GM18507 (cell line): ENCODE results near the gene WWC2.

Experiments used
- DNase-seq: peaks from one replicate; pipeline ENCODE4 v3.0.0; 2011; ENCODE audit warnings: low read depth; ENCODE audit not compliant: insufficient read length; ENCODE audit errors: extremely low spot score
- FAIRE-seq: peaks from 2 replicates; lab custom pipeline; 2011; peaks lifted over from hg19 to GRCh38; lab: Jason Lieb, UNC

Gene WWC2

GRCh38 chr4:183356931-183357675, 258.0 kb downstream of the WWC2 start:
- DNase-seq, result no peak
- FAIRE-seq, result no peak

- no peak for FAIRE-seq
- no peak for DNase-seq
Observed at GRCh38 chr4:183358215-183358755, 259.2 kb downstream of the WWC2 start.

- no peak for DNase-seq
- no peak for FAIRE-seq
Observed at GRCh38 chr4:183360161-183360919, 261.3 kb downstream of the WWC2 start.

GRCh38 chr4:183362036-183362435, 263.0 kb downstream of the WWC2 start:
- FAIRE-seq (no peak), DNase-seq (no peak)

GRCh38 chr4:183362916-183363542, 264.0 kb downstream of the WWC2 start:
- no peak for FAIRE-seq
- no peak for DNase-seq

GRCh38 chr4:183364025-183364424, 265.0 kb downstream of the WWC2 start:
- no peak for DNase-seq
- no peak for FAIRE-seq

- FAIRE-seq (no peak), DNase-seq (no peak)
Observed at GRCh38 chr4:183366206-183366835, 267.3 kb downstream of the WWC2 start.

- no peak for FAIRE-seq
- no peak for DNase-seq
Observed at GRCh38 chr4:183369073-183369472, 270.0 kb downstream of the WWC2 start.
